IMR-90 (cell line): ENCODE measurements around the gene PGC. TPM values are rescaled to one million over a fixed set of nuclear protein-coding genes. Genes with fewer than 3 reads are reported as not detected.

Experiments used
- ATAC-seq: fragments of 200-7000 bp; cut with Tn5 transposase; 2 replicates; pipeline ENCODE4 v1.9.1; 2020; ENCODE audit warnings: low read depth, mild to moderate bottlenecking, moderate library complexity
- BruUV-seq: library from RNA; stranded (reverse); fragments of 400-500 nt; replicated peaks from 2 replicates; lab custom pipeline; 2021; lab: Mats Ljungman, UMichigan
- CTCF ChIA-PET: fragments of 300-600 bp; formaldehyde crosslinking; extraction: SDS; loops from one replicate; lab custom pipeline; 2021; ENCODE audit warnings: antibody characterized with exemption; lab: Yijun Ruan, JAX
- POLR2A ChIA-PET: fragments of 300-600 bp; sonication (Branson Sonifier 250); formaldehyde crosslinking; loops from one replicate; lab custom pipeline; 2022; ENCODE audit warnings: antibody characterized with exemption; ENCODE audit not compliant: unreplicated experiment; lab: Charles Lee
- DNase-seq: peaks from one replicate; pipeline ENCODE4 v3.0.0; 2013
- H2AFZ ChIP-seq: replicated peaks from 2 replicates; pipeline ENCODE3; 2013; ENCODE audit warnings: low read length, mild to moderate bottlenecking; ENCODE audit not compliant: poor library complexity
- H2AK5ac ChIP-seq: 2 replicates; pipeline ENCODE4 v1.6.1; 2013; ENCODE audit warnings: low read depth, low read length, inconsistent platforms
- H2AK9ac ChIP-seq: replicated peaks from 2 replicates; pipeline ENCODE3; 2013; ENCODE audit warnings: mild to moderate bottlenecking, low read depth, low read length, moderate library complexity; ENCODE audit not compliant: poor library complexity
- H2BK120ac ChIP-seq: 2 replicates; pipeline ENCODE4 v1.6.1; 2013; ENCODE audit warnings: low read depth, low read length, inconsistent platforms
- H2BK15ac ChIP-seq: 3 replicates; pipeline ENCODE4 v1.6.1; 2013; ENCODE audit warnings: low read depth, low read length, inconsistent platforms
- H2BK20ac ChIP-seq: 2 replicates; pipeline ENCODE4 v1.6.1; 2013; ENCODE audit warnings: low read depth, mild to moderate bottlenecking, inconsistent platforms, low read length, moderate library complexity
- H2BK5ac ChIP-seq: 2 replicates; pipeline ENCODE4 v1.6.1; 2013; ENCODE audit warnings: mild to moderate bottlenecking, low read depth, low read length, inconsistent platforms; ENCODE audit not compliant: poor library complexity, severe bottlenecking
- H3K14ac ChIP-seq: replicated peaks from 2 replicates; pipeline ENCODE4 v1.6.1; 2013; ENCODE audit warnings: low read depth, low read length, inconsistent platforms
- H3K18ac ChIP-seq: 2 replicates; pipeline ENCODE4 v1.6.1; 2013; ENCODE audit warnings: low read depth, low read length, control low read depth
- H3K23ac ChIP-seq: 2 replicates; pipeline ENCODE4 v1.6.1; 2013; ENCODE audit warnings: low read depth, low read length, inconsistent platforms
- H3K27ac ChIP-seq: 2 replicates; pipeline ENCODE4 v1.5.1; 2013; ENCODE audit warnings: mild to moderate bottlenecking, control low read depth, low read length; ENCODE audit not compliant: insufficient read depth
- H3K27me3 ChIP-seq: 2 replicates; pipeline ENCODE4 v1.6.1; 2013; ENCODE audit warnings: low read length; ENCODE audit not compliant: control insufficient read depth, insufficient read depth
- H3K36me3 ChIP-seq: 2 replicates; pipeline ENCODE4 v1.6.1; 2013; ENCODE audit warnings: low read length, mixed read lengths; ENCODE audit not compliant: control insufficient read depth, insufficient read depth
- H3K4ac ChIP-seq: 2 replicates; pipeline ENCODE4 v1.6.1; 2013; ENCODE audit warnings: low read depth, low read length, inconsistent platforms
- H3K4me1 ChIP-seq: 2 replicates; pipeline ENCODE4 v1.6.1; 2013; ENCODE audit warnings: low read length, mixed read lengths; ENCODE audit not compliant: control insufficient read depth, insufficient read depth
- H3K4me2 ChIP-seq: 2 replicates; pipeline ENCODE4 v1.6.1; 2013; ENCODE audit warnings: low read depth, mild to moderate bottlenecking, control low read depth, low read length, moderate library complexity
- H3K4me3 ChIP-seq: 2 replicates; pipeline ENCODE4 v1.5.1; 2013; ENCODE audit warnings: low read depth, mild to moderate bottlenecking, control low read depth, low read length, moderate library complexity; ENCODE audit not compliant: insufficient read depth
- H3K56ac ChIP-seq: 2 replicates; pipeline ENCODE4 v1.6.1; 2013; ENCODE audit warnings: low read length, inconsistent platforms; ENCODE audit not compliant: insufficient read depth; ENCODE audit errors: extremely low read depth
- H3K79me1 ChIP-seq, 2 experiments: 2 replicates each; pipeline ENCODE4 v1.6.1; 2013; ENCODE audit warnings: low read length in 2 of 2, inconsistent platforms in 1 of 2, low read depth in 1 of 2
- H3K9ac ChIP-seq: 2 replicates; pipeline ENCODE4 v1.6.1; 2013; ENCODE audit warnings: low read depth, low read length, control low read depth
- H3K9me1 ChIP-seq: 2 replicates; pipeline ENCODE4 v1.6.1; 2013; ENCODE audit warnings: low read length, inconsistent platforms; ENCODE audit not compliant: insufficient read depth
- H3K9me3 ChIP-seq: 2 replicates; pipeline ENCODE4 v1.6.1; 2013; ENCODE audit warnings: low read length; ENCODE audit not compliant: control insufficient read depth, insufficient read depth
- H4K20me1 ChIP-seq: 2 replicates; pipeline ENCODE4 v1.6.1; 2013; ENCODE audit warnings: low read length, inconsistent platforms; ENCODE audit not compliant: insufficient read depth
- H4K5ac ChIP-seq: 2 replicates; pipeline ENCODE4 v1.6.1; 2013; ENCODE audit warnings: mild to moderate bottlenecking, low read depth, low read length, control low read depth
- H4K8ac ChIP-seq, 2 experiments: 2 replicates each; pipeline ENCODE4 v1.6.1; 2013; ENCODE audit warnings: low read depth in 2 of 2, low read length in 2 of 2, control low read depth in 1 of 2, inconsistent platforms in 1 of 2
- H4K91ac ChIP-seq: 2 replicates; pipeline ENCODE4 v1.6.1; 2013; ENCODE audit warnings: low read depth, low read length, inconsistent platforms; ENCODE audit not compliant: insufficient read depth
- CHD1 ChIP-seq: IDR thresholded peaks from 2 replicates; pipeline ENCODE4 v1.6.1; 2012; ENCODE audit warnings: low read depth, low read length, improper control_type of control experiment
- MAFK ChIP-seq: IDR thresholded peaks from 2 replicates; pipeline ENCODE4 v1.6.1; 2012; ENCODE audit warnings: low read depth, low read length, improper control_type of control experiment
- WGBS, 2 experiments: methylation state at CpG; one replicate each; pipeline versions ENCODE4 v1.1.5 to v1.1.7; 2013; ENCODE audit warnings: missing lambda C conversion rate in 2 of 2; ENCODE audit not compliant: insufficient read length in 1 of 2; ENCODE audit errors: extremely low coverage in 2 of 2; 5-methylcytosine and 5-hydroxymethylcytosine counted together
- dilution Hi-C: fragments of 300-500 bp; cut with HindIII; formaldehyde crosslinking; loops from one replicate; pipeline ENCODE4 v1.14.3; 2018; ENCODE audit warnings: low sequenced_read_pairs; ENCODE audit not compliant: unreplicated experiment
- in situ Hi-C: fragments of 300-500 bp; cut with MboI; formaldehyde crosslinking; loops from 3 replicates; pipeline ENCODE4 v1.14.3; 2019; ENCODE audit warnings: low sequenced_read_pairs, inconsistent platforms, mixed read lengths
- intact Hi-C: fragments of 100-400 bp; cut with micrococcal nuclease; formaldehyde crosslinking; loops from 2 replicates; pipeline ENCODE4 v1.10.0; 2022
- polyA plus RNA-seq, 3 experiments: library from polyadenylated mRNA; depleted of rRNA; stranded (reverse); fragments of >200 nt; gene quantifications; 2 replicates each; pipeline ENCODE4 v1.2.3, GENCODE V29; 2012; ENCODE audit warnings: low replicate concordance in 1 of 3
- total RNA-seq: library from RNA; depleted of rRNA; stranded (reverse); fragments of >200 nt; gene quantifications from 2 replicates; pipeline ENCODE4 v1.2.3, GENCODE V29; 2012

PGC gene
- total and polyA plus RNA-seq, 2 of the 4 experiments (the other 2 are of a cell fraction), result not detected

DNA sequence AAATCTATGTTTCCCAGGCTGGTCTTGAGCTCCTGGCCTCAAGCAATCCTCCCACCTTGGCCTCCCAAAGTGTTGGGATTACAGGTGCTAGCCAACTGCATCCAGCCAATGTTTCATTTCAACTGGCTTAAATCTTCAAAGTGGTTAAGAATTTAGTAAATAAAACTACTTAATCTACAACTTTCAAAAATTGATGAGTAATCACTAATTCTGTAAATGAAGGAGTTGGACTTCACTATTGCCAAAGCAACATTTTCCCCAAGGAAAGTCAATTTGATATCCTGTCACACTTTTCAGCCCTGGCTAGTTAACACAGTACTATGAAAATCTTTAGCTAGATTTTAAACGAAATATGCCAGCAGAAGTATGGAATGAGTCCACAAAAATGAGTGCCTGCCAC is 44.1 kb upstream of the PGC start:
- intact Hi-C loops (no loop called here), in situ Hi-C loops (no loop called here), dilution Hi-C loops (no loop called here)
- no peak overlapping the region for H3K4ac ChIP-seq
- no peak overlapping the region for H3K9ac ChIP-seq
- peaks cover 21% of the 10 kb centered on the region for H3K36me3 ChIP-seq
- H3K14ac ChIP-seq, result no peak overlapping the region
- POLR2A ChIA-PET, result interaction anchor here (0.6 kb wide), 1 partner anchor 97 kb away, joined by 3 read pairs; no protein-coding TSS in a partner anchor
- H4K91ac ChIP-seq, result no peak overlapping the region
- no peak overlapping the region for H4K5ac ChIP-seq
- H3K27ac ChIP-seq, result no peak overlapping the region
- H3K56ac ChIP-seq, result no peak overlapping the region
- H2AK5ac ChIP-seq, result no peak overlapping the region
- no peak overlapping the region for H2BK20ac ChIP-seq
- no peaks in the 10 kb centered on the region for H3K27me3 ChIP-seq
- no peak overlapping the region for H3K4me3 ChIP-seq
- H3K23ac ChIP-seq, result no peak overlapping the region
- H3K4me2 ChIP-seq, result no peak overlapping the region
- no peak overlapping the region for H3K18ac ChIP-seq
- 0 out of 2 replicates have a peak, but pooled peaks cover 3% of the 10 kb centered on the region for H3K9me1 ChIP-seq
- no CpG with 5 or more reads among the region's 1 CpG for WGBS, 2 experiments
- peaks cover 21 to 22% of the 10 kb centered on the region in 2 experiments for H3K79me1 ChIP-seq
- no peaks in the 10 kb centered on the region for H3K9me3 ChIP-seq
- BruUV-seq, result no TSS peak
- H4K8ac ChIP-seq, result no peak overlapping the region
- H2AK9ac ChIP-seq, result no peak overlapping the region
- no peak overlapping the region for H2BK120ac ChIP-seq
- TF ChIP-seq MAFK (peak; percentile 95), CHD1 (no peak)
- CTCF ChIA-PET, result interaction anchor here (1.1 kb wide), 1 partner anchor 10 kb away, joined by 4 read pairs; no protein-coding TSS in a partner anchor
- H2AFZ ChIP-seq, result no peak overlapping the region
- no peaks in the 10 kb centered on the region for H4K20me1 ChIP-seq
- DNase-seq, result no peak
- ATAC-seq, result no peak
- H2BK5ac ChIP-seq, result no peak overlapping the region
- no peaks in the 10 kb centered on the region for H3K4me1 ChIP-seq
- H2BK15ac ChIP-seq, result no peak overlapping the region
